ENCODE data around the gene GP1BA. TPM values are rescaled to one million over a fixed set of nuclear protein-coding genes. Genes with fewer than 3 reads are reported as not detected.

The GP1BA gene
- total and polyA plus RNA-seq, 2 donors (not counting 3 experiments of a cell fraction or from before 2014, with no cell fraction given) = not detected

- CTCF ChIA-PET = interaction anchor here (1.1 to 1.8 kb wide), 2 partner anchors 9 to 405 kb away, joined by 3 to 5 read pairs; no protein-coding TSS in a partner anchor
- Histone ChIP-seq H3K9me3 (replicated peaks; ENCODE audit: control insufficient read depth, insufficient read depth, low read length) (no peaks in the 10 kb centered on the region), H3K27ac (ENCODE audit: insufficient read depth, low read depth, low read length) (no peak overlapping the region), H3K4me2 (ENCODE audit: insufficient read depth, low read length) (no peak overlapping the region), H2AFZ (ENCODE audit: low read depth, low read length) (no peak overlapping the region), H3K36me3 (ENCODE audit: control insufficient read depth in 2 of 2, extremely low read depth in 1 of 2, insufficient read depth in 2 of 2, low read length in 2 of 2) (peaks cover 10 to 37% of the 10 kb centered on the region in 2 experiments), H4K20me1 (replicated peaks; ENCODE audit: control insufficient read depth, extremely low read depth, insufficient read depth, low read length) (no peaks in the 10 kb centered on the region), H3K79me2 (ENCODE audit: control insufficient read depth, insufficient read depth, low read length) (peaks cover 4% of the 10 kb centered on the region), H3K9me1 (replicated peaks; ENCODE audit: control insufficient read depth, extremely low read depth, insufficient read depth, low read length) (no peaks in the 10 kb centered on the region), H3K4me1 (ENCODE audit: control insufficient read depth, extremely low read depth, insufficient read depth, low read length) (peaks cover 16% of the 10 kb centered on the region), H3K27me3 (ENCODE audit: control insufficient read depth in 2 of 2, insufficient read depth in 2 of 2, low read length in 2 of 2) (no peaks in the 10 kb centered on the region), H3K9ac (replicated peaks; ENCODE audit: extremely low read depth, insufficient read depth, low read length) (no peak overlapping the region), H3K4me3 (replicated peaks in 1 of 3; ENCODE audit: insufficient read depth in 1 of 3, low read depth in 1 of 3, low read length in 3 of 3) (no peak overlapping the region)
- POLR2A ChIA-PET = no interaction called here
- dilution Hi-C loops (cut with MboI; ENCODE audit: extremely low pct_ligation_motif_present, low sequenced_read_pairs) = no loop called here
- DNase-seq (ENCODE audit: low read depth, low spot score) (no peak), FAIRE-seq (no peak)
- BruUV-seq (replicated peaks) = no TSS peak
- intact Hi-C loops (cut with micrococcal nuclease) = no loop called here
- no peak for TF ChIP-seq MAX (IDR thresholded peaks at IDR 0.05; ENCODE audit: insufficient read depth, insufficient read length)
- TF ChIP-seq CTCF (IDR thresholded peaks at IDR 0.05; ENCODE audit: extremely low read depth in 1 of 2, insufficient read depth in 1 of 2, low read depth in 1 of 2, low read length in 2 of 2) = no peak
- no peak for TF ChIP-seq JUN (IDR thresholded peaks at IDR 0.05; ENCODE audit: borderline replicate concordance, insufficient read depth, insufficient read length, low read depth)
- no peak for TF ChIP-seq MYC (IDR thresholded peaks at IDR 0.05; ENCODE audit: low read depth, low read length)
- TF ChIP-seq FOS (IDR thresholded peaks at IDR 0.05; ENCODE audit: borderline replicate concordance, insufficient read depth, low read length) = no peak
- TF ChIP-seq GATA2 (IDR thresholded peaks at IDR 0.05; ENCODE audit: insufficient read depth, insufficient read length, low read depth, low read length) = no peak
- TF ChIP-seq POLR2AphosphoS5 (IDR thresholded peaks at IDR 0.05; ENCODE audit: insufficient read depth, low read depth, low read length) = no peak
- no peak for TF ChIP-seq EZH2 (IDR thresholded peaks at IDR 0.05; ENCODE audit: borderline replicate concordance, low read depth, low read length, severe bottlenecking)
- no peak for TF ChIP-seq POLR2A (IDR thresholded peaks at IDR 0.05; ENCODE audit: low read depth, low read length)
These were observed 39.7 kb downstream of the GP1BA start for GRCh38 chr17:4971826-4972225.
